Glomerular endothelial cell (primary cell): ENCODE measurements around the gene HDAC11. TPM values are rescaled to one million over a fixed set of nuclear protein-coding genes. Genes with fewer than 3 reads are reported as not detected.

Experiments
- DNase-seq: peaks from one replicate; pipeline ENCODE4 v3.0.0-alpha.2; 2011; ENCODE audit warnings: low read depth, low spot score; ENCODE audit errors: extremely low read depth
- total RNA-seq: library from RNA; depleted of rRNA; stranded (reverse); fragments of >200 nt; gene quantifications from 2 replicates; pipeline ENCODE4 v1.2.3, GENCODE V29; 2015

Gene HDAC11
- total RNA-seq, 1 donor from 2014 or later = 11.8 TPM

DNA sequence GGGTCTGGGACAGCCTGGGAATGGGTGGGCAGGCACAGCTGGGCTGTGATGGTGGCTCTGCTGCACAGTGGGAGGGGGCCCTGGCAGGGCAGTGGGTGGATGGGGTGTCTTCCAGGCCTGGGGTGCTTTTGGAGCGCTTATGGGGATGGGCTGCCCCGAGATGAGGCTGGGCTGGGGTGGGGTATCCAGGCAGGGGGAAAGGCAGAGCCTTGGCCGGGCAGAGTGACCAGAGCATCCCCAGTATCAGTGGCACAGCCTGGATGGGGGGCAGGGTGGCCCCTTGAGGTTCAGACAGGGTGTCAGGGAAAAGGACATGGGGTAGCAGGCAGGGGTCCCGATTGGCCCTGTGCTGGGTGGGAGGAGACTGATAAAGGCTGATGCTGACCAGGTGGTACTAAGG lies 26.6 kb downstream of the HDAC11 start:
- DNase-seq = no peak

DNA sequence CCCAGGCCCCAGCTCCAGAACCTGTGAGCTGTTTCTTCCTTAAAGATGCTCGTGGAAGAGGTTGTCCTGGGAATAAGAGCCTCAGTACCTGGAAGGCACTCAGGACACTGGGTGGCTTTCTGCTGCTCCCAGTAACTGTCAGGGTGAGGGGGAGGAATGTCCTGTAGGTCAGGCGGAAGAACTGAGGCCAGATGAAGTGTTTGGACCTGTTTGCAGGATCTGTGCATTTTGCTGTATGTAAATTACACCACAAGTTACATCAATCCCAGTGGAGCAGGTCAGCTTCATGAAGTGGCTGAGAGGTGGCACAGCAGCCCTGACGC lies 27.1 kb downstream of the HDAC11 start:
- DNase-seq = no peak

DNA sequence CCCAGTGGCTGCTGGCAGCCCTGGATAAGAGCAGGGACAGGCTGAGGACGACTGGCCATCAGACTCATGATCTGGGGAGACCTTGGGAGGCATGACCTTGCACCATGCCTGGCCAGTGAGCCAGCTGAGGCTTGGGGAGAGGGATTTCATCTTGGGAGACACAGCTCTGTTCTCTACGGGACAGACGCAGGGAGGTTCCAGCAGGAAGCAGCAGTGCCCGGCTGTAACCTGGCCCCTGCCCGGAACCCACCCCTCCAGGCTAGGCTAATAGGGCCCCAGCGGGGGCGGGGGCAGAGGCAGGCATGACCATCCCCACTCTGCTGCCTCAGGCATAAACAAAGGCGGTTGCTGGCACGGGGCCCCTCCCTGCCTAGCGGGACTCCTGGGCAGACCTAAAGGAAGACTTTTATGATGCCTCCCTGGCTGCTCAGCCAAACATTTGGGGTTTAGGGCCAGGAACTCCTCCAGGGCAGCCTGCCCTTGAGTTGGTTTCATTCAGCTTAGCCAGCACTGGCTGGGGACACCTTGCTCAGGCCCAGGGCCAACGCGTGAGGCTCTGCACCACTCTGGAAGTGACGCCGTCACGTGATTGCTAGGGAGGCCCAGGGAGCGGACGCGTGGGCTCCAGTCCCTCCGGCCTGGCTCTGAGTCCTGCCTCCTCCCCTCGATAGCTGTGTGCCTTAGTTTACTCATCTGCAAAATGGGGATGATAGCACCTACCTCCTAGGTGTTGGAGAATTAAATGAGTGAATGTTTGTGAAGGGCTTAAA lies 27.6 kb downstream of the HDAC11 start:
- no peak for DNase-seq

DNA sequence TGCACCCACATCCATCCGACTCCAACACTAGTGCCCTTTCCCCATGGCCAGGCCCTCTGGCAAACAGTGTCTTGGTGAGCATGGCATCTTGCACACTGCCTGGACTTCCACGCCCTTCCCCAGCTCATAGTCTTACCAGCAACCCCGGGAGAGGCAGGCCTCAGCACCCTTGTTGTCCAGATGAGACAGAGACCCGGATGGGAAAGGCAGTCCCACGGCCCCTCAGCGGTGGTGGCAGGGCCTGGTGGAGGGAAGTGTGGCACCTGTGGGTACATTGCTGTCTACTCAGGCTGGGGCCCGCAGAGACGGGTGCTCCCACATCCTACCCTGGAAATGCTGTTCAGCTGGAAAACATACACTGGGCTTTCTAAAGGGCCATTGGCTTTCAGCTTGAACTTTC lies 28.4 kb downstream of the HDAC11 start:
- DNase-seq = no peak

DNA sequence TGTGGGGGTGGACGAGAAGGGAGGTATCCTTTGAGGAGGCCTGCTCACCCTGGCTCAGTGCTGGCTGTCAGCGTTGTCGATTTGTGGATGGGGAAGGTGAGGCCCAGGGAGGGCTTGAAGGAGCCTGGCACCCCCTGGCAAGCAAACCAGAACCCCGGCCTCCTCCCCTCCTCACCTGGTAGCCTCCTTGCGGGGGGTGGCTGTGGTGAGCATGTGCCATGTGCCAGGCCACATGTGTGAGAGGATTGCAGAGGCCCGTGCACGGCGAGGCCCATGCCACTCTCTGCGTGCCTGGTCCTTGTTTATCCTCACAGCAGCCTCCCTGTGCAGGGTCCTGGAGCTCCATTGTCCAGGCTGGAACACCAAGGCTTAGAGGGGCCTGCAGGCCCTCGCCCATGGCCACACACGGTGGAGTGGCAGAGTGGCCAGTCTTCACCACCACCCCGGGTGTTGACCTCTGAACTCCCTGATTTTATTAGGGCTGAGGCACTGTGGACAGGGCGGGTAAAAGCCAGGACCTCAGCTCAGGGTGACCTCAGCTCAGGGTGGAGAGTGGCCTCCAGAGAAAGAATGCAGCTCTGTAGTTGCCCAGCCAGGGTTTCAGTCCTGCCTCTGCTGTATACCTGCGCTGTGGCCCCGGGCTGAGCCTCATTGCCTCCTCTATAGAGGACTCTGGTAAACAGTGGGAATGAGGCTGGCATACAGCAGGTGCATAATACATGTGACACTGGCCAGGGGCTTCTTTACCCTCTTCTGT lies 29.1 kb downstream of the HDAC11 start:
- no peak for DNase-seq

DNA sequence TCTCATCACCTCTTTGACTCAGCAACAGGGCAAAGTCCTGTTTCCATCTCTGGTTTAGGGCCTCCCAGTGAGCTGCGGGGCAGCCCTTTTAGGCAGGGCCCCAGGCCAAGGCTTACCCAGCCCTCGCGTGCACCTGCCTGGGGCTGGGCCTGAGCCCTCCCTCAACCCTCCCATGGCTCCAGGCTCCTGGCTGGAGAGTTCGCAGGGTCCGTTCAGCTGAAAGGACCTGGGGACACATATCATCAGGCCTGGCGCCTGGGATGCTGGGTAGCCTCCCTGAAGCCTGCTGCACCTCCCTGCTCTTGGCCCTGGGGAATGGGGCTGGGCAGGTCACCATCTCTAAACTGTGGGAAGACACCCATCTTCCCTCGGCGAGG lies 29.7 kb downstream of the HDAC11 start:
- no peak for DNase-seq

DNA sequence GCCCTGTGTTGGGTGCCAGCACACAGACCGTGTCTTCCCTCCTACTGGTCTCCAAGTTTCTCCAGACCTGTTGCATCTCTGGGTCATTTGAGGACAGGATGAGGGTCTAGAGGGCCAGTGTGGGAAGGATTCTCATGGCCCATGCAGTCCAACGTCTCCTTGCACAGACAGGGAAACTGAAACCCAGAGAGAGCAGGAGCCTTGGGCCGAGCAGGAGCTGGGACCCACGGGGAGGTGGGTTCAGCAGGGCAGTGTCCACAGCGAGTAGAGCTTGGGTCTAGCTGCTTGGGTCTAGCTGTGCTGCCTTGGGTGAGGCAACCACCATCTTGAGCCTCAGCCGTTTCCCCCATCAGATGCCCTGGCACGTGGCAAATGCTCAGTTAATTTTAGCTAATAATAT lies 32.3 kb downstream of the HDAC11 start:
- DNase-seq = no peak

DNA sequence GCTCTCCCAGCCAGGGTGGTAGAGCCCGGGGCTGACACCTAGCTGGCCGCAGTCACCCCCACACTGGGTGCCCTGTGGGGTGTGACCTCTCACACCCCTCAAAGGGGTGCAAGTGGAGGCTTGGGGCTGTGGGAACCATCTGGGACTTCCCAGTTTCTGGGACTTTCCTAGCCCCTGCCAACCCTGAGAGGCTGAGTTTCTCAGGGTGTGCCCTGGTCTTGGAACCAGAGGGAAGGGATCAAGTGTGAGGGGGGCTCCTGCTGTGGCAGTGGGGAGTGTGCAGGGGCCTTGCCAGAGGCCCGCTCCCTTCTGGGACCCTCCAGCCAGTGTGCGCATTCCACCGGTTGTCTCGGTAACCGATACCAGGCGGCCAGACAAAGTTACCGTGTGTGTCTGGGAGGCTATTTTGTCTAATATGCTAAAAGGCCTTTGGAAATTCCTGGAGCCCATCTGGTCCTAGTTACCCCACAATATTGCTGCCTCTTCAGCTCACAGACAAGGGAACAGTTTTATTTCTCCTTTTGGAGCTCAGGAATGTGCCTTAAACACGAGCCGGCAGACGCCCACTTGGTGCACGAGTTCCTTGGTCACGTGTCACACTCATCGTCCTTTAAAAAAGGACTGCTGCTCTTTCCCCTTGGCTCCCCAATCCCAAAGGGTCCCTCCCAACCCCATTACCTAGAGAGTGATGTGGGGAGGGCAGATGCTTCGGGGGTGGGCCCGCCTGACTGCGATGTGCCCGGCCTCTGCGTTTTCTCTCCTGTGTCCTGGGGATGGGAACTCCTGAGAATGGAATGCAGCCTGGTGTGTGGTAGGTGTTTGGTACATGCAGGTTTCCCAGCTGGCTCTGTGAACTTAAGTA lies 33.2 kb downstream of the HDAC11 start:
- DNase-seq = no peak

DNA sequence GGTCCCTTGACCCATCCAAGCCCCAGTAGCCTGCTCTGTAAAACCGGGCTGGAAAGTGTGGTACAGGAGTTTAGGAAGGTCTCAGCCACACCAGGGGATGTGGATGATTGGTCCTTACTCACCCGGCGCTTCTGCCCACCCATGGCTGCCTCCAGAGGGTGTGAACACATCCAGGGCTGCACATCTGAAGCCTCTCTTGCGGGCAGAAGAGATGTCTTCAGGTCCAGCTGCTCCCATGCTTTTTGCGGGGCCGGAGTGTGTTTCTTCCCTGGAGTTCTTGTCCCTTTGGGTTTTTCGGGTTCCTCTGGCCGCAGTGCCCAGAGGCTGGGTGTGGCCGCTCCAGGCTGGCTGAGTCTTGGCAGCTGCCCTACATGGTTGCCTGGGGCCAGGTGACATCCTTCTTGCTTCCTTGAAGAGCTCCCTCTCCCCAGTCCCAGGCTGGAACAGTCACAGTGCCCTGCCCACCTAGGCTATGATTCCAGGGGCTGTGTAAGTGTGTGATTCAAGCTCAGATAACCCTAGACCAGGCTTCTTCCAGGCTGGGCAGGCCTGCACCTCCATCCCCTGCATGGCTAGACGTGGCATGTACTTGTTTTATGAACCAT lies 33.9 kb downstream of the HDAC11 start:
- DNase-seq = no peak

DNA sequence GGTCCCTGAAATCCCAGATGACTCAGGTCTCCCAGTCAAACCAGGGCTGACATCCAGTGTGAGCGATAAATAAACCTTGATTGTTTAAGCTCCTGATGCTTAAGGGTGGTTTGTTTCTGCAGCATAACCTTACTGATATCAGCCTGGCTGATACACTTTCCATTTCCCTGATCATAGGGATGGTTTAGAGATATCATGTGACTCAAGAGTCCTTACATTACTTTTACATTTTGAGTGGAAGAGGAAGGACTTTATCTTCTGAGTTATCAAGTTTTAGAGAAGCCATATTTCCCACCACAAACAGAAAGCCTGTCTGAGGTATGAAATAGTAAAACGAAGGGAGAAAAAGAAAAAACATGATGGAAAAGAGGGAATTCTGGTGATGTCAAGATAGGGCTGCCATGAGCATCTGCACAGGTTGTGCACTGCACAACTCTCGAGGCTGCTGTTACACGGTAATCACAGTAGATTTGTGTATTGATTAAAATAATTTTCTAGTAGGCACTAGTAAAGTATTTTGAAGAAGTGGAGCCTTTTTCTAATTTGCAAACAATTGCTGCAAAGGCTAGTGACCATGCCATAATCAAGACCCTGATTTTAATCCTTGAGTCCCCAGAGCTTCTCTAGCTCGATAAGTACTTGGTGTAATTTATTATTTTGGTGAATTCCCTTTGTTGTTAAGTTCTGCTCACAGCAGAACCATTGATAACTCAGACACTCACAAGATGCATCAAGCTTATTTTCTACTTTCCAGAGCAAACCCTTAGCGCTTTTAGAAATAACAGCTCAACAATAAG lies 34.7 kb downstream of the HDAC11 start:
- DNase-seq = no peak

DNA sequence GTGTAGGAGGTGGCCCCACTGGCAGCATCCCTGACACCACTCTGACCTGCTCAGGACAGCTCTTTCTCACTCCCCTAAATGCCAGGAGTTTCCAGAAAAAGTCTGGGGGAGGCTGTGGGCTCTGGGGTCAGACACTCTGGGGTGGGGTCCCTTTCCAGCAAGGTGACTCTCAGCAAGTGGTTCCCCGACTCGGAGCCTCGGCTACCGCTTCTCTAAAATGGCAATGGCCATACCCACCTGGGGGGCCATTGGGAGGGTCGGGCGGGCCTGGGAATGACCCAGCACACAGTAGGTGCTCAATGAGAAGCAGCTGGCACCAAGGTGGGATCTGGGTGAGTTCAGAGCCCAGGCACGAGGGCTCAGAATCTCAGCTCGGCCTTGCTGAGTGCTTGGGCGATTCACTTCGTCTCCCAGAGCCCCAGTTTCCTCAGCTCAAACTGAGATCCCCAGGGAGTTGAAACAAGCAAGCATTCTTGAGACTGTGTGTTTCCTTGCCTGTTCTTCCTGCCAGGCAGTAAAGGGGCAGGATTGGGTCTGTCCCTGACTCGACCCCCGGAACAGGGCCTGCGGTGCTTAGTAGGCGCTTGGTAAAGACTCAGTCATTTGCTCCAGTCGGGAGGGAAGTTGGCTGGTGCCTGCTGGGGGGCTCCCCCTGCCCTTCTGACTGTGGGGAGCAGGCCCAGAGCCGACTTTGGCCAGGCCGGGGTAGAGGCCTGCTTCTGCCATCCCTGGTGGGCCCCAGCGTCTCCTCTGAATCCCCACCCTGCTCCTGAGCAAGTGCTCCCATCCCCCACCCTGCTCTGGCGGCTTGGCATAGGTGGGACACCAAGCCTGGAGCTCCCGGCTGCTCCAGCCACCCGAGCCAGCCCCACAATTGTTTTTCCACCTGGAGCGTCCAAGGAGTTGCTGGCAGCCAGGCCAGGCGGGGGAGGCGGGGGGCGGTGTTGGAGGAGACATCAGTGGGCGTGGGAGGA lies 36.0 kb downstream of the HDAC11 start:
- no peak for DNase-seq

DNA sequence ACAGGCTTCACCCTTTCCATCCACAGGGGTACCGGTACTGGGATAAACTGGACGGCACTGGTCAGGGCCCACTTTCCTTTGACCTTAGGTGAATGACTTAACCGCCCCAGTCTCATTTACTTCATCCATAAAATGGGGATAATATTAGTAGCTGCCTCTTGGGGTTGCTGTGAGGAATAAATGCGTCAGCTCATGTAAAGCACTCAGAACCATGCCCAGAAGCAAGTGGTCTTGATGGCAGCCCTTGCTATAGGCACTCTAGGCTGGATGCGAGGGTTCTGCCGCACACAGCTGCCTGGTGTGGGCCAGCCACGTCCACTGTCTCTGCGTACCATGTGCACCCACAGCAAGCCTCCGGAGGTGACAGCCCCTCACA lies 36.6 kb downstream of the HDAC11 start:
- DNase-seq = no peak

DNA sequence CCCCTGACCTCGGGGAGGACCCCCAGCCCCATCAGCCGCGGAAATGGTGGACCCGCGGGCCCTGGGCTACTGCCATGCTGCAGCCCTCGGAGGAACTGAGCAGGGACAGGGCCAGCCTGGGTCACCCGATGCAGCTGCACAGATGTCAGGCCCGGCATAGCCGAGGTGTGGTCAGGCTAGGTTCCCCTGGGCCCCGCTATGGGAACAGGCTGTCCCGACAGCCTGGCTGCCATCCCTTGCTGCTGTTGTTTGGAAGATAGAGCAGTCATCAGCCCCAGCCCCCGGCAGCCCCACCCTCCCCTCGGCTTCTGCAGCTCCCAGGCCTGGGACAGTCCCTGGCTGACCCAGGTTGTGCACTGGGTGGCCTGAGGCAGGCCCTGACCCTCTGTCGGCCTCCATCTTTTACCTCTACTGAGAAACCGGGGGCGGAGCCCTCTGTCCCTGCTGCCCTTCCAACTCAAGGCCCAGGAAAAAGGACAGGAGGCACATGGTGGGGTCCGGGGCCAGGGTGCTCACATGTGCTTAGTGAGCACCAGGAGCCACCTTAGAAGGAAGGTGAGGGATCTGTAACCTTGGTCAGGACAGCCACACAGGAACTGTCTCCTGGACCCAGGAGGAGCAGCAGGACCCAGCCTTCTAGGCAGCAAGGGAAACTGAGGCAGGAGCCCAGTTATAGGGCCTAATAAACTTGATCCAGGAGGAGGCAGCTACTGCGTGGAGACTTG lies 37.3 kb downstream of the HDAC11 start:
- DNase-seq = no peak

DNA sequence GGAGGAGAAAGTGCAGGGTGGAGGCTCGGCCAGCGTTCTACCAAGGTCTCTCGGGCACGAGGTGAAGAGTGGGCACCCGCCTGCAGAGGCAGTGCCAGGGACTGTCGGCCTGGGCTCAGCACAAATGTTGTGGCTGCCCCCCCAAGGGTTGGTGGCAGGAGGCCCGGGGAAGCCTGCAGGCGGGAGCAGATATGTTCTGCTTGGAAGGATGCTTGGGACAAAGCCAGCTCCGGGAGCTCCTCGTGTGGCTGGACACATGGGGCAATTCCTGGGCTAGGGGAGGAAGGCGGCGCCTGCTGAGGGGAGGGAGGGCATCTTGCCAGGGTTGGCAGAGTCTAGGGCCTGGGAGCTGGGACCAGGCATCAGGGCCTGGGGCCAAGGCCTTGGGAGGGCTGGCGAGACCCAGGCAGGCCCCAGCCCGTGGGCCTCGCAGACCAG lies 38.4 kb downstream of the HDAC11 start:
- DNase-seq = no peak

DNA sequence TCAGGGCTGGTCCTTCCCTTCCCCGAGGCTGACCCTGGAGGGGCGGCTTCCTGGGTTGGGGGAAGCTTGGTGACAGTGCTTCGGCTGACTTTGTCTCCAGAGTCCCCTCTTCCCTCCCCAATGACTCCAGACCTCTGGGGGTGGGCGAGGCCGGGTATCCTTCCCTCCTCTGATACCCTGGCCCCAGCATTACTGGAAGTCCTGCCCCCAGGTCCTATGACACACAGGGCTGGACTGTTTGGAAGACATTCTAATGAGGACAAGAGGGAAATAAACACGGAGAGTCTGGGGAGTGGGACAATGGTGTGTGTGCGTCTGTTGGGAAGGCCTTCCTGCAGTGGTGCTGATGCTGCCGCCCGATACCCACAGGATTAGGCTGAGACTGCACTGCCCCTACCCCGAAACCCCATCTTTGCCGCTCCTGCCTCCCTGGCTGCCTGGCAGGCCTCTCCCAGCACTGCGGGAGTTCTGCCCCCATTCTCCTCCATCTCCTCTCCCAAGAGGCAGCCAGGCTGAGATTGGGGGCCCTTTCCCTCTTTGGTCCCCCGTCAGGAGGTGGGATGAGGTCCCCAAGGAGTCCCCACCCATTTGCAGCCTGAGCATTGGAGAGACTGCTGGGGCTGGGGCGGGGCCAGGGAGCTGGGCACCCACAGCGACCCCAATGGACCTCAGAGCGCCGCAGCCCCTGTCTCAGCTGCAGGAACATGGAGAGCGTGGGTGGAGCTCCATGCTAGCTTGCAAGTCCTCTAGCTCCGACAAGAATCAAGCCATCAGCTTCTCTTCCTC lies 39.1 kb downstream of the HDAC11 start:
- DNase-seq = no peak

DNA sequence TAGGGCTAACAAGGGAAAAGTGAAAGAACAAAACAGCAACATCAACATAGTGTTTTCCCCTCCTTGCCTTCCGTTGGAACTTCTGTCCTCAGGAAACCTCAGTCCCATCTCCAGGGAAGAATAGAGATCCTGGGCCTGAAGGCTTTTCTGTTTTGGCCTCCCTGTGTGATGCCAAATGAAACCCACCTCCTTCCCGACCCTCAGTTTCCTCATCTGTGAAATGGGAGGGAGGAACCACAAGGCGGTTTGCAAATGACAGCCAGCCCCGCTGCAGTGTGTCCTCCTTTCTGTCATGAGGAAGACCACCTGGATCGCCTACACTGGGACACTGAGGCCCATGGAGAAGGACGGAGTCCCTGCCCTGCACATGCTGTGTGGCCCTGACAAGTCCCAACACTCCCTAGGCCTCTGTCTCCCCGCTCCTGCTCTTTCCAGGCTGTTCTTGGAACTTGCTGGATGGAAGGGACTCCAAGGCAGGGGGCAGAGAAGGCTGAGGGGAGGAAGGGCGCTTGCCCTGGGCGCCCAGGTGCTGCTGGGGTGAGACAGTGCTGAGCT lies 40.3 kb downstream of the HDAC11 start:
- no peak for DNase-seq

DNA sequence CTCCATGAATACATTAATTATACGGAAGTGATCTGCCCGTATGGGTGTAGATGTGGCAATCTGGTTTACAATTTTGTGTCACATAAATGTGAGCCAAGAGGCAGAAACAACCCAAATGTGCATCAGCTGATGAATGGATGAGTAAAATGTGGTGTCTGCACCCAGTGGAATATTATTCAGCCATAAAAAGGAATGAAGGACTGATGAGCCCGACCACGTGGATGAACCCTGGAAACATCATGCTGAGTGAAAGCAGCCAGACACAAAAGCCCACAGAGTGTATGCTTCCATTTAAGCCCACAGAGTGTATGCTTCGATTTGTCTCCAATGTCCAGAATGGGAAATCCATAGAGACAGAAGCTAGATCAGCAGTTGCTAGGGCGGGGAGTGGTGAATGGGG lies 41.2 kb downstream of the HDAC11 start:
- DNase-seq = no peak
